ENCODE measurements around the gene OR1J1.

Gene OR1J1

GRCh38 chr9:122477826-122478225, at the start of gene OR1J1:
TSS of gene OR1J1 (minus strand) at chr9:122477926. CDS start at chr9:122477926, 0 bp downstream.
- DNase-seq (ENCODE audit: low read depth) = no peak

- no peak for DNase-seq (ENCODE audit: low read depth)
Measured at GRCh38 chr9:122527193-122527592, 49.5 kb upstream of the OR1J1 start, which contains the start of gene OR1N1. TSS of gene OR1N1 (minus strand) at chr9:122527293. CDS start at chr9:122527293, 0 bp downstream.

GRCh38 chr9:122526602-122527001, 48.9 kb upstream of the OR1J1 start:
- DNase-seq (ENCODE audit: low read depth) = no peak

GRCh38 chr9:122519376-122519775, 41.6 kb upstream of the OR1J1 start:
- DNase-seq (ENCODE audit: low read depth) = no peak

GRCh38 chr9:122518841-122519240, 41.1 kb upstream of the OR1J1 start, which contains the start of gene OR1J4:
TSS of gene OR1J4 (plus strand) at chr9:122519141. CDS start at chr9:122519141, 0 bp downstream.
- DNase-seq (ENCODE audit: low read depth) = no peak

GRCh38 chr9:122518226-122518625, 40.5 kb upstream of the OR1J1 start:
- DNase-seq (ENCODE audit: low read depth) = no peak

GRCh38 chr9:122510502-122510901, 32.8 kb upstream of the OR1J1 start, which contains the start of gene OR1J2:
TSS of gene OR1J2 (plus strand) at chr9:122510802. CDS start at chr9:122510802, 0 bp downstream.
- no peak for DNase-seq (ENCODE audit: low read depth)

GRCh38 chr9:122506964-122507363, 29.2 kb upstream of the OR1J1 start:
- DNase-seq (ENCODE audit: low read depth) = no peak

GRCh38 chr9:122498883-122499288, 21.2 kb upstream of the OR1J1 start:
- no peak for DNase-seq (ENCODE audit: low read depth)

GRCh38 chr9:122479062-122479461, 1.3 kb upstream of the OR1J1 start:
- DNase-seq (ENCODE audit: low read depth) = no peak

- DNase-seq (ENCODE audit: low read depth) = no peak
Measured at GRCh38 chr9:122477346-122477745, 380 bp downstream of the OR1J1 start.

GRCh38 chr9:122475717-122476116, 2.0 kb downstream of the OR1J1 start:
- no peak for DNase-seq (ENCODE audit: low read depth)

GRCh38 chr9:122474561-122474960, 3.2 kb downstream of the OR1J1 start:
- no peak for DNase-seq (ENCODE audit: low read depth)

GRCh38 chr9:122468735-122469134, 9.0 kb downstream of the OR1J1 start:
- no peak for DNase-seq (ENCODE audit: low read depth)

- DNase-seq (ENCODE audit: low read depth) = no peak
Measured at GRCh38 chr9:122466456-122466855, 11.3 kb downstream of the OR1J1 start.

GRCh38 chr9:122464633-122465567, 12.8 kb downstream of the OR1J1 start:
- DNase-seq (ENCODE audit: low read depth) = peak; percentile 48

GRCh38 chr9:122463828-122464632, 13.7 kb downstream of the OR1J1 start:
- no peak for DNase-seq (ENCODE audit: low read depth)

- no peak for DNase-seq (ENCODE audit: low read depth)
Measured at GRCh38 chr9:122457787-122458186, 19.9 kb downstream of the OR1J1 start.

GRCh38 chr9:122456123-122456522, 21.6 kb downstream of the OR1J1 start:
- no peak for DNase-seq (ENCODE audit: low read depth)

GRCh38 chr9:122453677-122454135, 24.0 kb downstream of the OR1J1 start:
- no peak for DNase-seq (ENCODE audit: low read depth)

GRCh38 chr9:122446819-122447484, 30.8 kb downstream of the OR1J1 start:
- DNase-seq (ENCODE audit: low read depth) = no peak
